GM12892 (cell line): Measurements from ENCODE around the gene EYS.

Source experiments
- POLR2A ChIP-seq: IDR thresholded peaks from 2 replicates; pipeline ENCODE4 v1.6.1; 2011; ENCODE audit warnings: low read depth, low read length, control low read depth
- POLR2AphosphoS5 ChIP-seq: IDR thresholded peaks from 2 replicates; pipeline ENCODE4 v1.6.1; 2011; ENCODE audit warnings: low read depth, low read length, control low read depth
- TAF1 ChIP-seq: IDR thresholded peaks from 2 replicates; pipeline ENCODE4 v1.6.1; 2011; ENCODE audit warnings: low read depth, mild to moderate bottlenecking, control low read depth, low read length, borderline replicate concordance

DNA sequence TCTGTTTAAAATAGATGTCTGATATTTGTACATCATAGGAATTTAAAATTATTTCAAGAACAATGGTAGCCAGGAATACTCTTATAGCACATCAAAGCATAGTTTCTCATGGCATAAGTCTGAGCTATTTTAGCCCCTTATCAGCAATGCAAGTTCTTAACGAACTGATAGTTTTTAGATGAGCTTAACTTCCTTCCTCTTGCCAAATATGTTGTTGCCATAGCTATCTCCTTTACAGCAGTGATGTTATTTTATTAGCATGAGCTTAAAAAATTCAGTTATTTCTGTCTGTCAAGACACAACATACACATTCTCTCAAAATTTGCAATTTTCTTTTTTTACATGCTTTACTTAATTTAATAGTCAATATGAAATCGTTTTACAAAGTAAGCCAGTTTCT lies 1204.2 kb downstream of the EYS start:
- TF ChIP-seq POLR2A: no peak
- TF ChIP-seq POLR2AphosphoS5: no peak
- no peak for TF ChIP-seq TAF1
